Endothelial cell of umbilical vein (primary cell): ENCODE results near the gene TMEM120B.
"Not testable (repeated sequence)": the region's sequence is repeated elsewhere in the genome, so short reads cannot be mapped to it uniquely, and the experiment has no call there.

ENCODE experiments used
- CTCF ChIP-seq, 2 donors: IDR thresholded peaks; 1 replicate in 1 of 2; 2 replicates in 1 of 2; pipeline ENCODE4 v1.5.1; 2011; ENCODE audit warnings: low read length in 2 of 2, mild to moderate bottlenecking in 2 of 2, moderate library complexity in 2 of 2, control low read depth in 1 of 2, inconsistent platforms in 1 of 2, low read depth in 1 of 2; ENCODE audit not compliant: insufficient read depth in 1 of 2; ENCODE audit errors: extremely low read depth in 1 of 2
- EZH2 ChIP-seq: IDR thresholded peaks from 2 replicates; pipeline ENCODE4 v1.6.1; 2012; ENCODE audit warnings: borderline replicate concordance, low read depth, mild to moderate bottlenecking, moderate library complexity, low read length, inconsistent platforms; ENCODE audit not compliant: severe bottlenecking
- JUN ChIP-seq: IDR thresholded peaks from 2 replicates; pipeline ENCODE4 v1.6.1; 2011; ENCODE audit warnings: borderline replicate concordance, low read depth; ENCODE audit not compliant: insufficient read length, insufficient read depth
- MAX ChIP-seq: IDR thresholded peaks from 2 replicates; pipeline ENCODE4 v1.6.1; 2011; ENCODE audit not compliant: insufficient read depth, insufficient read length
- MYC ChIP-seq: IDR thresholded peaks from one replicate; pipeline ENCODE4 v1.6.1; 2011; ENCODE audit warnings: mild to moderate bottlenecking, low read depth, low read length
- POLR2A ChIP-seq: IDR thresholded peaks from 2 replicates; pipeline ENCODE4 v1.6.1; 2012; ENCODE audit warnings: low read depth, mild to moderate bottlenecking, control low read depth, low read length
- POLR2AphosphoS5 ChIP-seq: IDR thresholded peaks from 2 replicates; pipeline ENCODE4 v1.6.1; 2012; ENCODE audit warnings: low read depth, mild to moderate bottlenecking, control low read depth, low read length, moderate library complexity; ENCODE audit not compliant: insufficient read depth

GRCh38 chr12:121679661-121680197 lies 32.8 kb upstream of the TMEM120B start:
- not testable (repeated sequence) for TF ChIP-seq CTCF (IDR thresholded peaks at IDR 0.05; ENCODE audit: extremely low read depth in 1 of 2, insufficient read depth in 1 of 2, low read depth in 1 of 2, low read length in 2 of 2); MAX; EZH2; POLR2A; MYC; POLR2AphosphoS5; JUN
